Epithelial cell of esophagus (primary cell): ENCODE data around the gene DPYD.

ENCODE experiments used
- DNase-seq: peaks from one replicate; pipeline ENCODE4 v3.0.0; 2010; ENCODE audit warnings: low read depth
- H3K4me3 ChIP-seq: 2 replicates; pipeline ENCODE4 v1.5.1; 2011; ENCODE audit warnings: mild to moderate bottlenecking, low read length, control low read depth
- TF ChIP-seq, protein P1 (sequence below): IDR thresholded peaks from 2 replicates; pipeline ENCODE4 v1.5.1; 2011; ENCODE audit warnings: low read depth, mild to moderate bottlenecking, low read length, control low read depth, inconsistent platforms; ENCODE audit not compliant: insufficient read depth; ENCODE audit errors: missing control alignments

Gene DPYD

DNA sequence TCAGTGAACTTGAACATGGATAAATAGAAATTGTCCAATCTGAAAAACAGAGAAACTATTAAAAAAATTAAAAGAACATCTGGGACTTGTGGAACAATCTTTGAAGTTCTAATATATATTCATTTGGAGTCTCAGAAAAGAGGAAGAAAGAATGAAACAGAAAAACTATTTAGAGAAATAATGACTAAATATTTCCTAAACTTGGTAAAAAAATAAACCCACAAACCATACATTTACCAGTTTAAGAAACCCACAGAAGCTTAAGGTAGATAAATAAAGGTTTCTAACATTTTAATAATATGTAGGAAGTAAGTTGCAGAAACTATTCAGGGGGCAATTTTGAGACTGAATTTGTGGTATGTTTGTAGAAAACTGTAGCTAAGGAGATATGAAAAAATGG lies 761.5 kb downstream of the DPYD start:
- no peak overlapping the region for H3K4me3 ChIP-seq
- DNase-seq, result no peak
- TF ChIP-seq, protein P1, sequence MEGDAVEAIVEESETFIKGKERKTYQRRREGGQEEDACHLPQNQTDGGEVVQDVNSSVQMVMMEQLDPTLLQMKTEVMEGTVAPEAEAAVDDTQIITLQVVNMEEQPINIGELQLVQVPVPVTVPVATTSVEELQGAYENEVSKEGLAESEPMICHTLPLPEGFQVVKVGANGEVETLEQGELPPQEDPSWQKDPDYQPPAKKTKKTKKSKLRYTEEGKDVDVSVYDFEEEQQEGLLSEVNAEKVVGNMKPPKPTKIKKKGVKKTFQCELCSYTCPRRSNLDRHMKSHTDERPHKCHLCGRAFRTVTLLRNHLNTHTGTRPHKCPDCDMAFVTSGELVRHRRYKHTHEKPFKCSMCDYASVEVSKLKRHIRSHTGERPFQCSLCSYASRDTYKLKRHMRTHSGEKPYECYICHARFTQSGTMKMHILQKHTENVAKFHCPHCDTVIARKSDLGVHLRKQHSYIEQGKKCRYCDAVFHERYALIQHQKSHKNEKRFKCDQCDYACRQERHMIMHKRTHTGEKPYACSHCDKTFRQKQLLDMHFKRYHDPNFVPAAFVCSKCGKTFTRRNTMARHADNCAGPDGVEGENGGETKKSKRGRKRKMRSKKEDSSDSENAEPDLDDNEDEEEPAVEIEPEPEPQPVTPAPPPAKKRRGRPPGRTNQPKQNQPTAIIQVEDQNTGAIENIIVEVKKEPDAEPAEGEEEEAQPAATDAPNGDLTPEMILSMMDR, result no peak

DNA sequence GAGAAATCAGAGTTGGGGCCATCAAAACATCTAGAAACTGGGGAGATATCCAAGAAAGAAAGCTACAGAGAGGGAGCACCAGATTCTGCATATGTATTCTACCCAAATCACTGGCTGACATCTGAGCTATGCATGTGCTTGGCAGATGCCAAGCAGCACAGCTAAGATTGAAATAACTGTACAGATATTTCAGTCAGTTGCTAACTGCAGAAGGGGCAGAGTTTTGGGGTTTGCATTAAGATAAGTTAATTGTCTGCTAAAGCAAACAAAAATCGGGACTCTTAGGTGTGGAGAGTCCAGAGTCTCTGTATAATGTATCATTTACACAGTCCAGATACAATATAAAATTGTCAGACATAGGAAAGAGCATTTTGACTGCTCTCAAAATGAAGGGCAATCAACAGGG lies 762.1 kb downstream of the DPYD start:
- no peak for DNase-seq
- TF ChIP-seq, protein P1, result no peak
- no peak overlapping the region for H3K4me3 ChIP-seq

DNA sequence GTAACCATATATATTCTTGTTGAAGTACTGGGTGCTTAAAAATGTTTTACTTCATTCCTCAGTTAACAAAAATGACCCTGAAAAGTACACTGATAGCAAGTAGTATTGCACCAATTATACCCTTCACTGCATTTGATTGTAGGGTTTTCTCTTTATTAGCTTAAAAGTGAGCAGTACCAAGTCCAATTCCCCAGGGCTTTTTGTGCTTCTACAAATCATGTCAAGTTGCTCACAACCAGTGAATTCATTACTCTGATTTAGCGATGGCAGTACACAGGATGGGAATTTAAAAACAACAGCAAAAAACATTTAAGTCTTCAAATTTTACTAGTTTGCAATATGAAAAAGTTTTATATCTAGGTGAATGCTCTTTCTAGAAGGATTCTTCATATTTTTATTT lies 762.8 kb downstream of the DPYD start:
- no peak for DNase-seq
- no peak overlapping the region for H3K4me3 ChIP-seq
- TF ChIP-seq, protein P1, result no peak

DNA sequence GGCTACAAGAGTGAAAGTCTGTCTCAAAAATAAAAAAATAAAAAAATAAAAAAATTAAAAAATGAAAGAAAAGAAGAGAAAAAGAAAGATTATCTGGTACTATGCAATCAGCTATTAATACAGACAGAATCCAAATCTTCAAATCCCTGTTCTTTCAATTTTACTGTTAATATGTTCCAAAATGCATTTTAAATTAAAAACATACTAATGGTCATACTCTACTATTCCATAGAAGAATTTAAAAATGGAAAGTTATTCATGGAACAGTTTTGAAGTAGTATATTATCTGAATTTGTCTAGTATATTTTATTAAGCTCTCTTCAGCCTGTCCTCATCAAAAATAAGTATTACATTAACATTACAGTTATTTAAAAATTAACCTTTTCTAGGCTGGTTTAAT lies 769.2 kb downstream of the DPYD start:
- H3K4me3 ChIP-seq, result no peak overlapping the region
- TF ChIP-seq, protein P1, result no peak
- DNase-seq, result no peak

DNA sequence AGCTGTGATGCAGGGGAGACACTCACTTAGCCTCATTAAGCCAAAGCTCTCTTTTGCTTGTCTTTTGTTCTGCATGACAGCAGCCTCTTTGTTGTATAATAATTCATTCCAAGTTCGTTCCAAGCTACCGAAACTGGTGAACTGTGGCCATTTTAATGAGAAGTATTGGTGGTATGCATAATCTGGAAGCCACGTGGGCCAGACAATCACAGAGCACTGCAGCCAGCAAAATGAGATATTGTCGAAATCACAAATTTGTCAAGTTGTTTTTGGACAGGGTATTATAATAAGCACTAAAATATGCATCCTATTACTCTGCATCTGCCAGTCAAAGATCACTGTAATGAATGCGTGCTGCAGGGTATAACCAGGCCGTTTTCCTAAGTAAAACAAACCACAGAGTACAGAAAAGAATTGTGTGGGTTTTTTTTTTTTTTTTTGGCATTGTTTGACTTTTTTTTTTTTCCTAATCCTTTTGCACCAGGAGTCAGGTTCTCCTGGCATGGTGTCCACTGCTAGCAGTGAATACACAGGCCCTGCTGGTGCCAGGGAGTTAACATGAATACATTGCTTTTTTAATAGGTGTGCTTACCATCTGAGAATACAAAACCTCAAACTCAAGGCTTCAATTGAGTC lies 775.4 kb downstream of the DPYD start:
- TF ChIP-seq, protein P1, result no peak
- no peak for DNase-seq
- H3K4me3 ChIP-seq, result no peak overlapping the region

DNA sequence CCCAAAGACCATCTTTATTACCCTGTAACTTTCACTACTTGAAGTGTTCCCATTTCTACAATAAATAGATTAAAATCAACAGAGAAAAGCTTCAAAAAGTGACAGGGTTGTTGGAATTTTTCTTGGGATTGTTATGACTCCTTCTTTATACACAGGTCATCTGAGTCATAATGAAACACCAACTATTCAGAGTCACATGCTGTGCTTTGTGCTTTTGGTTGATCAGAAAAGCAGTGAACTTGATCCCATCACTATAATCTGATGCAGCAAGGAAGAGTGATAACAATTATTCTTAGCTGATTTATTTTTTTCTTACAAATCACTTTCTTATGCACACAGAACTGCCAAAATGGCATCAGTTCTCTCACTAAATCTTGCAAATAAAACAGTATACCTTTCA lies 776.3 kb downstream of the DPYD start:
- no peak overlapping the region for H3K4me3 ChIP-seq
- TF ChIP-seq, protein P1, result no peak
- peak; percentile 82 for DNase-seq

DNA sequence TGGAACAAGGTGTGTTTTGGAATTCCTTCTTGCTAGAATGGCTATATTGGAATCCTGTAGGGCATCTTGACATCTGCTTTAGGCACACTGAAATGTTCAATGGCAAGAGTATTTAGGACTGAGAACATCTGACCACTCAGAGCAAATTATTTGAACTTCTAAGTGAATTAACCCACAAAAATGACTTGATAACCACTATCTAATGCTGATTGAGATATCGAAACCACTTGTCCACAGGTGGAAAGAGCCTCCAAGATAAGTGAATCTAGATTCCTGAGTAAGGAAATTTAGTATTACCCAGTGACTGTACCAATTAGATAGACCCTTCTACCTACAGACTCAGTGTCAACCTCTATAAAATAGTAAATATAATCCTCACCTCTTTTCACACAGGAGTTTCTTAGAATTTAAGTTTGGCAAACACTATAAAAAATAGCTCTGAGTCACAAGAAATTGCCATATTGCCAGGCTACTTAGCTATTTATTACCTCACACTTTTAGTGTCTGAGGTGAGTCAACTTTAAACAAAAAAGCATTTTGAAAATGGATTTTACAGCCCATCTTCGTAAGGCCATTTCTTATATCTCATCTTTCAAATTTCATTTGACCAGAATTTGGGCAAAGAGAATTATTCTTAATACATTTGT lies 777.5 kb downstream of the DPYD start:
- no peak overlapping the region for H3K4me3 ChIP-seq
- TF ChIP-seq, protein P1, result no peak
- DNase-seq, result peak; percentile 73
